HG03095 (cell line): ENCODE results near the gene RLN3.
"Not testable (repeated sequence)": the region's sequence is repeated elsewhere in the genome, so short reads cannot be mapped to it uniquely, and the experiment has no call there.

Experiments
- ATAC-seq: cut with Tn5 transposase; IDR thresholded peaks from one replicate; pipeline ENCODE4 v1.9.1; 2021; ENCODE audit warnings: moderate library complexity; ENCODE audit not compliant: unreplicated experiment

The RLN3 gene

DNA sequence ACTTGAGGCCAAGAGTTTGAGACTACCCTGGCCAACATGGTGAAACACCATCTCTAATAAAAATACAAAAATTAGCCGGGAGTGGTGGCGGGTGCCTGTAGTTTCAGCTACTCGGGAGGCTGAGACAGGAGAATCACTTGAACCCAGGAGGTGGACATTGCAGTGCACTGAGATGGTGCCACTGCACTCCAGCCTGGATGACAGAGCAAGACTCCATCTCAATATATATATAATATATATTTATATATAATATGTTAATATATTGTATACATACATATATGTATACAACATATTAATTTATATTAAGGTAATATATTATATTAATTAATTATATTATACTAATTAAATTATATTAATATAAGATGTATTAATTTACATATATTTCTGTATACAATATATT lies 8.2 kb upstream of the RLN3 start:
- not testable (repeated sequence) for ATAC-seq

DNA sequence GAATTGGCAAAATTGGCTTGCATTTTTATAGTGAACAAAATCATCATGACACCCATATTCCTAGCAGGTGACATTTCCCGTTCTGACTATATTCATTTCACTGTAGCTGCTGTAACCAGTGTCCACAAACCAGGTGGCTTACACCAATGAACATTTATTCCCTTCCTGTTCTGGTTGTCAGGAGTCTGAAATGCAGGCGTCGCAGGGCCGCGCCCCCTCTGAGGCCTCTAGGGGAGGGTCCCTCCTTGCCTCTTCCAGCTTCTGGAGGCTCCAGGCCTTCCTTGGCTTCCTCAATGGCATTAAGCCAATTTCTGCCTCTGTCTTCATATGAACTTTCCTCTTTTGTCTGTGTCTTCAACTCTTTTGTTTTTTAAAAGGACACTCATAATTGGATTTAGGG lies 6.5 kb upstream of the RLN3 start:
- ATAC-seq, result no peak

DNA sequence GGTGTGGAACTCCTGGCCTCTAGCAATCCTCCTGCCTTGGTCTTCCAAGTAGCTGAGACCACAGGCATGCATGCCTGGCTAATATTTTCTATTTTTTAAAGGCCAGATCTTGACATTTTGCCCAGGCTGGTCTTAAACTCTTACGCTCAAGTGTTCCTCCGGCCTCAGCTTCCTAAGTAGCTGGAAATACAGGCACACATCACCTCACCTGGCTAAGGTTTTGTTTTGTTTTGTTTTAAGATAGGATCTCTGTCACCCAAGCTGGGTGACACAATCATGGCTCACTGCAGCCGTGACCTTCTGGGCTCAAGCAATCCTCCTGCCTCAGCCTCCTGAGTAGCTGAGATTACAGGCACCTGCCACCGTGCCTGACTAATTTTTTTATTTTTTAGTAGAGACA lies 5.5 kb upstream of the RLN3 start:
- ATAC-seq, result no peak

GRCh38 chr19:14023404-14024235 lies 4.3 kb upstream of the RLN3 start:
- ATAC-seq, result no peak

DNA sequence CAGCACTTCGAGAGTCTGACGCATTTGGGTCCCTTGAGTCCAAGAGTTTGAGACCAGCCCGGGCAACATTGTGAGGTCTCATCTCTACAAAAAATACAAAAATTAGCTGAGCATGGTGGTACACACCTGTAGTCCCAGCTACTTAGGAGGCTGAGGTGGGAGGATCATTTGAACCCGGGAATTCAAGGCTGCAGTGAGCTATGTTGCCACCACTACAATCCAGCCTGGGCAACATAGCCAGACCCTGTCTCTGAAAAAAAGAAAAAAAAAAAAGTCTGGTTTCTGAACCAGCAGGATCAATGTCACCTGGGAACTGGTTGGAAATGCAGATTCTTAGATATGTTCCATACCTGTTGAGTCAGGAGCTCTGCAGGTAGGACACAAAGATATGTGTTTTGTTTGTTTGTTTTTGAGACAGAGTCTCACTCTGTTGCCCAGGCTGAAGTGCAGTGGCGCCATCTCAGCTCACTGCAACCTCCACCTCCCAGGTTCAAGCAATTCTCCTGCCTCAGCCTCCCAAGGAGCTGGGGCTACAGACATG lies 1.2 kb upstream of the RLN3 start:
- ATAC-seq, result not testable (repeated sequence)

- ATAC-seq, result no peak
Measured at GRCh38 chr19:14028901-14029300, 953 bp downstream of the RLN3 start.

DNA sequence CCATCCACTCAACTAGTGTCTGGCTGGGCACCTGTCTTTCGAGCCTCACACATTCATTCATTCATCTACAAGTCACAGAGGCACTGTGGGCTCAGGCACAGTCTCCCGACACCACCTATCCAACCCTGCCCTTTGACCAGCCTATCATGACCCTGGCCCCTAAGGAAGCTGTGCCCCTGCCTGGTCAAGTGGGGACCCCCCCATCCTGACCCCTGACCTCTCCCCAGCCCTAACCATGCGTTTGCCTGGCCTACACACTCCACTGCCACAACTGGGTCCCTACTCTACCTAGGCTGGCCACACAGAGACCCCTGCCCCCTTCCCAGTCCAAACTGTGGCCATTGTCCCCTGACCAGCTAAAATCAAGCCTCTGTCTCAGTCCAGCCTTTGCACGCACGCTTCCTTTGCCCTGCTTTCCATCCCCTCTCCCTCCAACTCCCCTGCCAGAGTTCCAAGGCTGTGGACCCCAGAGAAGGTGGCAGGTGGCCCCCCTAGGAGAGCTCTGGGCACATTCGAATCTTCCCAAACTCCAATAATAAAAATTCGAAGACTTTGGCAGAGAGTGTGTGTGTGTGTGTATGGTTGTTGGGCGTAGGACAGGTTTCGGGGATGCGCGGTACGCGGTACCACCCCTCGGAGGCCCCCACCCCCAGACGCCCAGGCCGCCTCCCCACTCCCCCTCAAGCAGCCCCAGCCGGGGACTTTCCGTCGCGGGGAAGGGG lies 3.2 kb downstream of the RLN3 start:
- ATAC-seq, result no peak

- no peak for ATAC-seq
Measured at GRCh38 chr19:14031719-14032480, 4.0 kb downstream of the RLN3 start, which contains the start of gene IL27RA. IL27RA (plus strand) TSS chr19:14031762; CDS start chr19:14031873, 111 bp downstream.

DNA sequence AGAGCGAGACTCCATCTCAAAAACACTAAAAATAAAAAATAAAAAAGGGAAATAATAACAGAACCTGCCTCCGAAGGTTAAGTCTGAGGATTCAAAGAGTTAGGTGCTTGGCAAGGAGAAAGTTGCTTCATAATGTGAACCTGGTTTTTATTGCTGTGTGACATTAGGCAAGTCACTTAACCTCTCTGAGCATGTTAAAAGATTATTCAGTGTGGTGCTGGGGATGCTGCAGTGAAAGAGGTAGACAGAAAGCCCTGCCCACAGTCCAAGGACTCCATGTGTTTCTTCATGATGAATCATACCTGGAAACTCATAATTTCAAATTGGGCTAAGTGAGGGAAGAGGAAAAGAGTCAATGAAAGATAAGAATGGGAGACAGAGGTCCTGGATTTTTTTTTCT lies 6.0 kb downstream of the RLN3 start:
- no peak for ATAC-seq

- ATAC-seq, result not testable (repeated sequence)
Measured at GRCh38 chr19:14035159-14035558, 7.2 kb downstream of the RLN3 start.

GRCh38 chr19:14035706-14036105 lies 7.8 kb downstream of the RLN3 start:
- no peak for ATAC-seq

DNA sequence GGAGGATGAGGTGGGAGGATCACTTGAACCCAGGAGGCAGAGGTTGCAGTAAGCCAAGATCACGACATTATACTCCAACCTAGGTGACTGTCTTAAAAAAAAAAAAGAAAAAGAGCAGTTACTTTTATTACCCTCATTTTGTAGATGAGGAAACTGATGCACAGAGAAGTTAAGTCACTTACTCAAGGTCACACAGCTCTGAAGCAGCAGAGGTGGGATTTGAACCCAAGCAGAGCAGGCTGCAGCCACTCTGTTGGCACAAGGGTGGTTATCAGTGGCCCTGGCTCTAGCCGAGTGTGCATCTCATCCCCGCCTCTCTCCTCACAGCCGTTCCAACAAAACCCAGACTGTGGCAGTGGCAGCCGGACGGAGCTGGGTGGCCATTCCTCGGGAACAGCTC lies 11.2 kb downstream of the RLN3 start:
- no peak for ATAC-seq

- ATAC-seq, result not testable (repeated sequence)
Measured at GRCh38 chr19:14042659-14043608, 15.0 kb downstream of the RLN3 start.

- not testable (repeated sequence) for ATAC-seq
Measured at GRCh38 chr19:14047866-14048265, 19.9 kb downstream of the RLN3 start.

GRCh38 chr19:14048443-14049153 lies 20.6 kb downstream of the RLN3 start:
- ATAC-seq, result no peak

- no peak for ATAC-seq
Measured at GRCh38 chr19:14050512-14050911, 22.6 kb downstream of the RLN3 start.

DNA sequence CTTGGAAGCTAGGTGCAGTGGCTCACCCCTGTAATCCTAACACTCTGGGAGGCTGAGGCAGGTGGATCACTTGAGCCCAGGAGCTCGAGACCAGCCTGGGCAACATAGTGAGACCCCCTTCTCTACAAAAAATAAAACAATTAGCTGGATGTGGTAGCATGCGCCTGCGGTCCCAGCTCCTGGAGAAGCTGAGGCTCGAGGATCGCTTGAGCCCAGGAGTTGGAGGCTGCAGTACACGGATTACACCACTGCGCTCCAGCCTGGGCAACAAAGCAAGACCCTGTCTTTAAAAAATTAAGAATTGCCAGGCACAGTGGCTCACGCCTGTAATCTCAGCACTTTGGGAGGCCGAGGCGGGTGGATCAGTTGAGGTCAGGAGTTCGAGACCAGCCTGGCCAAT lies 23.0 kb downstream of the RLN3 start:
- ATAC-seq, result not testable (repeated sequence)

DNA sequence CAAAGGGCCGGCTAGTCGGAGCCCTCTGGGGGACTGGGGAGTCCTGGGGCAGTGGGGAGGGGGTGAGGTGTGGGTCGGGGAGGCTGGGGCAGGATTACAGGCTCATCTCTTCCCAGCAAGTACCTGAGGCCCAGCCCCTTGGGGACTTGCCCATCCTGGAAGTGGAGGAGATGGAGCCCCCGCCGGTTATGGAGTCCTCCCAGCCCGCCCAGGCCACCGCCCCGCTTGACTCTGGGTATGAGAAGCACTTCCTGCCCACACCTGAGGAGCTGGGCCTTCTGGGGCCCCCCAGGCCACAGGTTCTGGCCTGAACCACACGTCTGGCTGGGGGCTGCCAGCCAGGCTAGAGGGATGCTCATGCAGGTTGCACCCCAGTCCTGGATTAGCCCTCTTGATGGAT lies 24.0 kb downstream of the RLN3 start:
- no peak for ATAC-seq

- no peak for ATAC-seq
Measured at GRCh38 chr19:14052470-14052869, 24.5 kb downstream of the RLN3 start.
